OCI-LY3 (cell line): ENCODE results near the gene ASB8.

Experiments
- H2AFZ ChIP-seq: fragments of 200-600, 300-600 bp; shearing (Covaris generic); 2 replicates; pipeline ENCODE4 v1.6.0; 2014; ENCODE audit warnings: antibody characterized with exemption, low read depth, low read length
- H3K27ac ChIP-seq: fragments of 200-600, 300-600 bp; sonication (generic); 2 replicates; pipeline ENCODE4 v1.5.1; 2014; ENCODE audit warnings: mild to moderate bottlenecking, low read length, moderate library complexity, mixed read lengths
- H3K27me3 ChIP-seq: fragments of 200-600, 300-600 bp; sonication (generic); 2 replicates; pipeline ENCODE4 v1.6.1; 2014; ENCODE audit warnings: low read depth, low read length, mixed read lengths
- H3K36me3 ChIP-seq: fragments of 200-600, 300-600 bp; sonication (generic); replicated peaks from 2 replicates; pipeline ENCODE3; 2014; ENCODE audit warnings: low read depth, low read length, mixed read lengths
- H3K4me1 ChIP-seq: fragments of 300-600, 200-600 bp; sonication (generic); 2 replicates; pipeline ENCODE4 v1.6.1; 2014; ENCODE audit warnings: low read length, mixed read lengths
- H3K4me2 ChIP-seq: fragments of 200-600, 300-600 bp; sonication (generic); 2 replicates; pipeline ENCODE4 v1.6.1; 2014; ENCODE audit warnings: low read length, mixed read lengths
- H3K4me3 ChIP-seq: fragments of 300-600, 200-600 bp; sonication (generic); 2 replicates; pipeline ENCODE4 v1.5.1; 2014; ENCODE audit warnings: antibody characterized with exemption, mild to moderate bottlenecking, low read length, moderate library complexity
- H3K79me2 ChIP-seq: fragments of 300-600, 200-600 bp; shearing (Covaris generic); 2 replicates; pipeline ENCODE4 v1.6.1; 2014; ENCODE audit warnings: mild to moderate bottlenecking, low read length, mixed read lengths
- H3K9ac ChIP-seq: fragments of 300-600, 200-600 bp; shearing (Covaris generic); 2 replicates; pipeline ENCODE4 v1.6.0; 2014; ENCODE audit warnings: mild to moderate bottlenecking, low read length, moderate library complexity
- H3K9me3 ChIP-seq: fragments of 200-600, 300-600 bp; shearing (Covaris generic); 2 replicates; pipeline ENCODE4 v1.6.1; 2014; ENCODE audit warnings: low read length, mixed read lengths; ENCODE audit not compliant: insufficient read depth
- H4K20me1 ChIP-seq: fragments of 200-600, 300-600 bp; sonication (generic); 2 replicates; pipeline ENCODE4 v1.6.1; 2016; ENCODE audit warnings: low read length, mixed read lengths; ENCODE audit not compliant: insufficient read depth
- CTCF ChIP-seq: fragments of 200-600, 300-600 bp; sonication (generic); IDR thresholded peaks from 2 replicates; pipeline ENCODE4 v1.5.1; 2014; ENCODE audit warnings: antibody characterized with exemption, low read length, low read depth
- EZH2phosphoT487 ChIP-seq: fragments of 200-600 bp; shearing (Covaris generic); IDR thresholded peaks from 2 replicates; pipeline ENCODE4 v1.6.1; 2018; ENCODE audit warnings: antibody characterized with exemption, mixed run types, low read depth

The ASB8 gene

GRCh38 chr12:48177982-48178381 lies 20.7 kb upstream of the ASB8 start:
- Histone ChIP-seq H3K27ac (no peak overlapping the region), H4K20me1 (no peaks in the 10 kb centered on the region), H3K36me3 (no peaks in the 10 kb centered on the region), H3K79me2 (no peaks in the 10 kb centered on the region), H2AFZ (no peak overlapping the region), H3K4me3 (no peak overlapping the region), H3K27me3 (peaks cover 32% of the 10 kb centered on the region), H3K4me1 (peaks cover 4% of the 10 kb centered on the region), H3K9me3 (no peaks in the 10 kb centered on the region), H3K9ac (no peak overlapping the region), H3K4me2 (no peak overlapping the region)
- TF ChIP-seq EZH2phosphoT487 (no peak), CTCF (no peak)

GRCh38 chr12:48176417-48176751 lies 19.1 kb upstream of the ASB8 start:
- TF ChIP-seq CTCF (no peak), EZH2phosphoT487 (no peak)
- Histone ChIP-seq H2AFZ (no peak overlapping the region), H3K36me3 (no peaks in the 10 kb centered on the region)

GRCh38 chr12:48175613-48176416 lies 18.5 kb upstream of the ASB8 start:
- no peak overlapping the region for H2AFZ ChIP-seq
- no peaks in the 10 kb centered on the region for H4K20me1 ChIP-seq
- H3K36me3 ChIP-seq = no peaks in the 10 kb centered on the region
- H3K4me2 ChIP-seq = no peak overlapping the region
- H3K27ac ChIP-seq = no peak overlapping the region
- 0 out of 2 replicates have a peak, but pooled peaks cover 20% of the 10 kb centered on the region for H3K27me3 ChIP-seq
- H3K9me3 ChIP-seq = no peaks in the 10 kb centered on the region
- H3K4me1 ChIP-seq = no peaks in the 10 kb centered on the region
- no peak overlapping the region for H3K4me3 ChIP-seq
- H3K9ac ChIP-seq = no peak overlapping the region
- H3K79me2 ChIP-seq = no peaks in the 10 kb centered on the region
- TF ChIP-seq CTCF (no peak), EZH2phosphoT487 (no peak)

More at GRCh38 chr12:48176417-48176751, 19.1 kb upstream of the ASB8 start:
- no peak overlapping the region for H3K27ac ChIP-seq
- no peaks in the 10 kb centered on the region for H4K20me1 ChIP-seq
- no peaks in the 10 kb centered on the region for H3K4me1 ChIP-seq
- H3K27me3 ChIP-seq = peaks cover 25% of the 10 kb centered on the region
- no peaks in the 10 kb centered on the region for H3K79me2 ChIP-seq
- no peak overlapping the region for H3K9ac ChIP-seq
- H3K9me3 ChIP-seq = no peaks in the 10 kb centered on the region
- H3K4me2 ChIP-seq = no peak overlapping the region
- H3K4me3 ChIP-seq = no peak overlapping the region

- H3K27me3 ChIP-seq = no peaks in the 10 kb centered on the region
- no peak overlapping the region for H3K27ac ChIP-seq
- no peaks in the 10 kb centered on the region for H3K9me3 ChIP-seq
- H3K79me2 ChIP-seq = no peaks in the 10 kb centered on the region
- H4K20me1 ChIP-seq = no peaks in the 10 kb centered on the region
- H3K9ac ChIP-seq = no peak overlapping the region
- no peaks in the 10 kb centered on the region for H3K36me3 ChIP-seq
- TF ChIP-seq CTCF (no peak), EZH2phosphoT487 (no peak)
- H3K4me2 ChIP-seq = no peak overlapping the region
- H2AFZ ChIP-seq = no peak overlapping the region
- no peaks in the 10 kb centered on the region for H3K4me1 ChIP-seq
- H3K4me3 ChIP-seq = no peak overlapping the region
Measured at GRCh38 chr12:48169011-48169410, 11.7 kb upstream of the ASB8 start.
